Mesodermal cell (in vitro differentiated cells): ENCODE results near the gene TMEM86A.

ENCODE experiments used
- H3K27ac ChIP-seq: 2 replicates; pipeline ENCODE4 v1.7.0; 2013; ENCODE audit warnings: mild to moderate bottlenecking, low read depth, low read length, moderate library complexity; ENCODE audit not compliant: severe bottlenecking
- H3K36me3 ChIP-seq: 2 replicates; pipeline ENCODE4 v1.7.1; 2013; ENCODE audit warnings: mild to moderate bottlenecking, low read length, moderate library complexity; ENCODE audit not compliant: control insufficient read depth, insufficient read depth
- H3K4me1 ChIP-seq: one replicate; pipeline ENCODE4 v1.7.1; 2013; ENCODE audit warnings: mild to moderate bottlenecking, low read length; ENCODE audit not compliant: insufficient read depth, control insufficient read depth, poor library complexity, severe bottlenecking
- H3K4me3 ChIP-seq: 2 replicates; pipeline ENCODE4 v1.7.0; 2013; ENCODE audit warnings: low read length, control low read depth, mild to moderate bottlenecking; ENCODE audit not compliant: insufficient read depth, poor library complexity, severe bottlenecking; ENCODE audit errors: extremely low read depth
- H3K9me3 ChIP-seq: 2 replicates; pipeline ENCODE4 v1.7.1; 2013; ENCODE audit warnings: mild to moderate bottlenecking, low read length, moderate library complexity; ENCODE audit not compliant: control insufficient read depth
- WGBS, 2 experiments: methylation state at CpG; one replicate each; pipeline ENCODE4 v1.1.5; 2013; ENCODE audit warnings: missing lambda C conversion rate in 2 of 2; ENCODE audit not compliant: insufficient coverage in 2 of 2; 5-methylcytosine and 5-hydroxymethylcytosine counted together

Gene TMEM86A

DNA sequence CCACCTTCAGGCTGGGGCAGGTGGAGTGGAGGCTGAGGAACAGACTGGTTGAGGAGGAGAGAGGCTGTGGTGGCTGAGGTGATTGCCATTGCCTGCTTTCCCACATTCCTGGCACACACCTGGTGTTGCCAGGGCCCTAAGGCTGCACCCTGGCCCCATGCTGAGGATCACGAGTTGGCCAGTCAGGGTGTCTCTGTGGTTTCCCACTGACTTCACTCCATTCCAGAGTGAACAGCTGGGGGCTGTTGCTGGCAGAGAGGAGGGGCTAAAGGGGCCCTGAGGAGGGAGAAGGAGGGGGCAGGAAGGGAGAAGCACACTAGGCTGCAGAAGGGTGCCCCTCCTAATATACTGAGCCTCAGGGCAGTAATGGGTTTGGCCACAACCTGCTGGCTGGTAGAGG lies 1.8 kb downstream of the TMEM86A start:
- no peaks in the 10 kb centered on the region for H3K36me3 ChIP-seq
- no peak overlapping the region for H3K4me3 ChIP-seq
- peaks cover 4% of the 10 kb centered on the region for H3K4me1 ChIP-seq
- H3K9me3 ChIP-seq: no peaks in the 10 kb centered on the region
- H3K27ac ChIP-seq: no peak overlapping the region
- WGBS, 2 experiments: 70% methylated on average over 1 of the region's 1 CpG; no CpG with 5 or more reads in 1 of the 2 experiments

DNA sequence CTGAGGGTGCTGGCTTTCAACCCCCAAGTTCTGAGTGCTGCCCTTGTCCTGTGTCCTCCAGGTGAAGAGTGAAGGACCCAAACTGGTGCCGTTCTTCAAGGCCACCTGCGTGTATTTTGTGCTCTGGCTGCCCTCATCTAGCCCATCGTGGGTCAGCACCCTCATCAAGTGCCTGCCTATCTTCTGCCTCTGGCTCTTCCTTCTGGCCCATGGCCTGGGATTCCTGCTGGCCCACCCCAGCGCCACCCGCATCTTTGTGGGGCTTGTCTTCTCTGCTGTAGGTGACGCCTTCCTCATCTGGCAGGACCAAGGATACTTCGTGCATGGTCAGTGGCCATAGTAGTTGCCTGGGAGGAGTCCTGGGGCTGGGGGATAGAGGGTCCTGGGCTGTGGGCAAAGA lies 2.3 kb downstream of the TMEM86A start:
- Histone ChIP-seq H3K27ac (no peak overlapping the region), H3K4me1 (peaks cover 4% of the 10 kb centered on the region), H3K36me3 (no peaks in the 10 kb centered on the region), H3K4me3 (no peak overlapping the region), H3K9me3 (no peaks in the 10 kb centered on the region)
- 89 to 95% methylated on average over 5 to 7 of the region's 7 CpGs for WGBS, 2 experiments

DNA sequence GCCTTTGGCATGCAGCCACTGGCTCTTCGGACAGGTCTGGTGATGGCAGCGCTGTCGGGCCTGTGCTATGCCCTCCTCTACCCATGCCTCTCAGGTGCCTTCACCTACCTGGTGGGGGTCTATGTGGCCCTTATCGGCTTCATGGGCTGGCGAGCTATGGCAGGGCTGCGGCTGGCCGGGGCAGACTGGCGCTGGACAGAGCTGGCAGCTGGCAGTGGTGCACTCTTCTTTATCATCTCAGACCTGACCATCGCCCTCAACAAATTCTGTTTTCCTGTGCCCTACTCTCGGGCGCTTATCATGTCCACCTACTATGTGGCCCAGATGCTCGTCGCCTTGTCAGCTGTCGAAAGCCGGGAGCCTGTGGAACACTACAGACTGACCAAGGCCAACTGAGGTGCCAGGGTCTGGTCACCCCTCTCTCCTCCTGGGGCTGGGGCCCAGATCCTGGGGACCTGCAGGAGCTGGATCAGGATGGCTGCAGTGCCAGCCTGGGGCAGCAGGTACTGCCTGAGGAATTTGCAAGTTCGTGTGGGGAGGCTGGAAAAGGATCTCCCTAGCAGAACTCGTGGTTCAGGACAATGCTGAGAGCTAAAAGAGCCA lies 3.1 kb downstream of the TMEM86A start:
- Histone ChIP-seq H3K4me1 (peaks cover 4% of the 10 kb centered on the region), H3K36me3 (no peaks in the 10 kb centered on the region), H3K27ac (no peak overlapping the region), H3K4me3 (no peak overlapping the region), H3K9me3 (no peaks in the 10 kb centered on the region)
- 90 to 93% methylated on average over 14 to 15 of the region's 17 CpGs for WGBS, 2 experiments

DNA sequence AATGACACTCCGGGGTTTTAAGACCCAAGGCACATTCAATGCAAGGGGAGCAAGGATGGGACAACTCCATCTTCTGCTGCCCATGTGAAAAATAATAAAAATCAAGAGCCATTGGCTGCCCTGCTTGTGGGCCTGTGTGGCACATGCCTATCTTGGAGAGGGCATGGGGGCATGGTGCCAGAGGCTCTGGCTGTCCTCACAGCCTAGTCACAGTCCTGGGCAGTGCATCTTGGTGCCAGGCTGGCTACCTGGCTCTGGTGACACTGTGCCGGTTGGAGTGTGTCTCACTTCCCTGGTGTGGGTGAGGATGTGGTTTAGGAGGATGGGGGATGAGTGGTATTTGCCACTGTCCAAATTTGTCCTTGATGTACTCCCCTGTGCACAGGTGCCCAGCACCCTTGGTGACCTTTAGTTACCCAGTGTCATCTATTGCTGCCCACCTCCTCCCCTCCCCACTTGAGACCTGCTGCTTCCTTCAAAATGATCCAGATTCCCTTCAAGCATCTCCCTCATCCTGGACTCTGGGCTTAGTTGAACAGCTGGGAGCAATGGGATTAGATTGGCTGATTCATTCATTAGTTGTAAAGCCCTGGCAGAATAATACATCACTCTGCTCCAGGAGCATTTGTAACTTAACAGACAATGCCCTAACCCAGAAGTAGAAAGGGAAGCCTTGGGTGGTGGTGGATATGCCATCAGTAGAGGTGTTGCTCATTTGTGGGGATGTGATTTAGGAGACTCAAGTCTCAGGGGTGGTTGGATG lies 4.6 kb downstream of the TMEM86A start:
- no peaks in the 10 kb centered on the region for H3K9me3 ChIP-seq
- H3K36me3 ChIP-seq: no peaks in the 10 kb centered on the region
- no peak overlapping the region for H3K27ac ChIP-seq
- 0 to 100% methylated on average over 1 of the region's 2 CpGs for WGBS, 2 experiments
- H3K4me3 ChIP-seq: no peak overlapping the region
- H3K4me1 ChIP-seq: peaks cover 4% of the 10 kb centered on the region

DNA sequence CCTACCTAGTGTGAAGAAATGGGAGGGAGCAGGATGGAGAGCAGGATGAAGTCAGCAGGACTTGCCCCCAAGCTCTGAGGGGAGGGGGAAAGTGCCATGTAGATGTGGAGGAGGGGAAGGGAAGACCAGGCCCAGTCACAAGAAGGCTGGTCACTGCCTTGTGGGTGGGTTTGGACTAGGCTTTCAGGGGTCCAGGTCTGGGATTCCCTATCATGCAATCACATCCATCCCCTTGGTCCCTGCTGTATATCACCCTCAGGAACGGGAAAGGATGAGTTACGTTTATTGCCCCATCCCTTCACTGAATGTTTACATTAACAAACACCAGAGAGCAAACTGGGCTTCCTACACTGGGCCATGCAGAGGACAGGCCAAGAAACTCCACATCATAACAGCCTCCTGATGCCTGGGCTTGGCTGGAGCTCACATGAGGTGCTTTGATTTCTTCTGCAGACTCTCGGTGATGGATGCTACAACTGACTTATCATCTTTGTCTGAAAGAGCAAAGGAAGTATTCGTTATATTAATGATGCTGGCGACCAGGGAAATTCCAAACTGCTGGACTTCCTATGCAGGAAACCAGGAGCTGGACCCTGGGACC lies 5.6 kb downstream of the TMEM86A start:
- WGBS, 2 experiments: 82 to 100% methylated on average over 4 to 5 of the region's 5 CpGs
- Histone ChIP-seq H3K36me3 (no peaks in the 10 kb centered on the region), H3K9me3 (no peaks in the 10 kb centered on the region), H3K4me1 (peaks cover 4% of the 10 kb centered on the region), H3K4me3 (no peak overlapping the region), H3K27ac (no peak overlapping the region)

DNA sequence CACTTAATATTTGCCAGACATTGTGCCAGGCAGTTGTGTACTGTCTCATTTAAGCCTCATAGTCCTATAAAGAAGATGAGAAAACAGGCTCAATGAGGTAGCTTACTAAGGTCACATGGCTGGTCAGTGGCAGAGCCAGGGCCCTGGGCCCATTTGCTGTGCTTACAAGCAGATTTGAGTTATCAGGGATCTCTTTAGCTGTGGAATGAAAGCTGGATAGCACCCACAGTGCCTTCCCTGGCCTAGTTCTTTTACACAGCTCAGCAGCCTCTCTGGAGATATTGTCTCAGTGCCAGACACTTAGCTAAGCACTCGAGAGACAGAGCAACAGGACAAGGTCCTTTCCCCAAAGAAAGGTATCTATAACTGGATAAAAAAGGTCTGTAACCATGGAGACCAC lies 6.1 kb downstream of the TMEM86A start:
- H3K27ac ChIP-seq: no peak overlapping the region
- H3K36me3 ChIP-seq: no peaks in the 10 kb centered on the region
- 80% methylated on average over 1 of the region's 1 CpG for WGBS, 2 experiments

DNA sequence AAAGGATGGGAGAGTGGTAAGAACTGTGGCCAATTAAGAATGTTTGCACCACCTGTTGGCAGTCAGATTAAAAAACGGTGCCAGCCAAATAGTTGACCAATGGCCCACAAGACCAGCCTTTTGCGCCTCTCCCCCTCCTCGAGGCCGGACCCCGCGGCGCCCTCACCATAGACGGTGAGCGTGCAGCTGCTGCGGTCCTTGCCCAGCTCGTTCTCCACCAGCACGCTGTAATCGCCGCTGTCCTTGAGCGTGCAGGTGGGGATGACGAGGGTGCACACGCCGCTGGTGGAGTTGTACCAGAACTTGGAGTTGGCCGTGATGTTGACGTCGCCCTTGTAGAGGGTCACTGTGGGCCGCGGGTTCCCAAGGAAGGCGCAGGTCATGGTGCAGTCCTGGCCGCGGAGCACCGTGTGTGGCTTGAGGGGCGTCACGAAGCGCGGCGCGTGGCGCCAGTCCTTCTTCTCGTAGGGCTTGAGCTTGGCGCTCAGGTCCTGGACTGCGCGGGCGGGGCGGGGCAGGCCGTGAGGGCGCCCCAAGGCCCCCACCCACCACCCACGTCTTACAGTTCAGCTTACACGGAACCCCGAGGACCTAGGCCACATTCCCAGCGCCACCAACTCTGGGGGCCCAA lies 7.2 kb downstream of the TMEM86A start:
- 72 to 80% methylated on average over 34 to 38 of the region's 46 CpGs for WGBS, 2 experiments
- H3K27ac ChIP-seq: no peak overlapping the region
- H3K36me3 ChIP-seq: no peaks in the 10 kb centered on the region
- no peak overlapping the region for H3K4me3 ChIP-seq
- no peaks in the 10 kb centered on the region for H3K4me1 ChIP-seq
- no peaks in the 10 kb centered on the region for H3K9me3 ChIP-seq

More for the DNA sequence above, 6.1 kb downstream of the TMEM86A start:
- Histone ChIP-seq H3K4me1 (peaks cover 4% of the 10 kb centered on the region), H3K9me3 (no peaks in the 10 kb centered on the region), H3K4me3 (no peak overlapping the region)

DNA sequence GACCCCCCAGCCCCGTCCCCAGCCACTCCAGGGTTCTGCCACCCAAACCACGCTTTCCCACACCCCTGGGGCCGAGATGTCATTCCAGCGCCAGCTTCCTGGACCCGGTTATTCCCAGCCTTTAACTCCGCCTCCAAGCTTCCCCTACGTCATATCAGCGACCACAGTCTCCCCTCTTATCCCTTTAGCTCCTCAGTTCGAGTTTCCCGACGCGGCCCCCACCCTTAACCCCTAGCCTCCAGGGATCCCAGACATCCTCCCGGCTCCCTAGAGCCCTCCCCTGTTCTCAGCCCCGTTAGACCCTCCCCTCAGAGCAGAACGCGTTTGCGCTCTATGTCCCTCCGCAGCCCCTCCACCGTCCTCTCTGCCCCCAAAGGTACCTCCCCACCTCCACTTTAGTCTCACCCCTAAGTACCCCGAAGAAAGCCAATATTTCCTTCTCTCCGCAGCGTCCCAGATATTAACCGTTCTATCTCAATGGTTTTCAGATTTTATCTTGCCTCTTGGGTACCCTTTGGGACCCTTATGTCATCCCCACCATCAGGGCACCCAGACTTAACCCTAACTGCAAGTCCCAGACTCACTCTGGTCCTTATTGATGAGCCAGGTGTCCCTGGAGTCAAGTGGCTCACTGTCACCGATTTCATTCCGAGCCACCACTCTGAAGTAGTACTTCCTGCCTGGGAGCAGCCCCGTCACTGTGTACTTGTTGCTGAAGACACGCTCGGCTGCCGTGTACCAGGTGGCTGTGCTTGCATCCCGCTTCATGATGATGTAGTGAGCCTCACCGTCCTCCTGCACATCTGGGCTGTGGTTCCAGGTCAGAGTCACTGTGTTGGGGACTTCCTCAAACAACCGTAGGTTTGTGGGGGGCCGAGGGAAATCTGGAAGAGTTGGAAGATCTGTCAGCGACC lies 8.0 kb downstream of the TMEM86A start:
- Histone ChIP-seq H3K27ac (no peak overlapping the region), H3K36me3 (no peaks in the 10 kb centered on the region), H3K4me1 (no peaks in the 10 kb centered on the region), H3K9me3 (no peaks in the 10 kb centered on the region), H3K4me3 (no peak overlapping the region)
- 75 to 76% methylated on average over 32 to 33 of the region's 34 CpGs for WGBS, 2 experiments

DNA sequence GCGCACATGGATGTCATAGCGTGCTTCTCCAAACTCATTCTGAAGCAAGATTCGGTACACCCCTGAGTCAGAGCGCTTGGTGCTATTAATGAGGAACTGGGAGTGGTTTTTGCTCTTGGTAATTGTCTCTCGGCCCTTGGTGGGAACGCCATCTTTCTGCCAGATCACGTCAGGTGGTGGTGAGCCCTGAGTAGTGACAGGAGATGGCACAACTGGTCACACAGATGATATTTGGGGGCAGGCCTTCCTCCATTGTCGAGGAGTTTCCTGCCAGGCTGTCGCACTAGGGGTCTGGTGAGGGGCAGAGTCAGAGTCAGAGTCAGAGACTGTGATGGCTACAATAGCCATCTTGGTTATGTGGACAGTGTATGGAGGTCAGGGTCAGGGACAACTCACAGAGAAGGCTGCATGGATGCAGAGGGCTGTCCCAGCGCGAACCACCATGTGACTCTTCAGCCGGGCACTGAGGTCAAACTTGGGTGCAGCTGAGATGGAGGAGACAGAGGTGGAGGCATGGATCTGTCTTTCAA lies 9.3 kb downstream of the TMEM86A start:
- 90 to 94% methylated on average over 8 to 11 of the region's 12 CpGs for WGBS, 2 experiments
- no peak overlapping the region for H3K4me3 ChIP-seq

DNA sequence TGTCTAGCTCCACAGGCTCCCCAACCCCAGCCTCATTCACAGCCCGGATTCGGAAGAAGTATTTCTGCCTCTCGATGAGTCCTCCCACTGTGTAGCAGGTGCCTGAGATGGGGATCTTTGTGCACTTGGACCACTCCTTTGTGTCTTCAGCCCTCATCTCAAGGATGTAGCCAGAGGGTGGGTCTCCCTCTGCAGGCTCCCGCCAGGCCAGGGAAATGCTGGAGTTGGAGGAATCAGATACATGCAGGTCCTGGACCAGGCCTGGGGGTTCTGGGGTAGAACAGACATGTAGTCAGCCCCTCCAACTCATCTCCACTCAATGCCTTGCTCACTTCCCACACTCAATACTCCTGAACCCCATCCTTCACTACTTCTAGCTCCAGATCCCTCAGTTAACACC lies 10.8 kb downstream of the TMEM86A start:
- 90% methylated on average over 2 to 3 of the region's 4 CpGs for WGBS, 2 experiments
- Histone ChIP-seq H3K4me1 (no peaks in the 10 kb centered on the region), H3K36me3 (no peaks in the 10 kb centered on the region), H3K27ac (no peak overlapping the region), H3K4me3 (no peak overlapping the region), H3K9me3 (no peaks in the 10 kb centered on the region)

More for the DNA sequence above, 9.3 kb downstream of the TMEM86A start:
- H3K27ac ChIP-seq: no peak overlapping the region
- no peaks in the 10 kb centered on the region for H3K36me3 ChIP-seq
- H3K4me1 ChIP-seq: no peaks in the 10 kb centered on the region
- no peaks in the 10 kb centered on the region for H3K9me3 ChIP-seq
